HL-60 (cell line): Measurements from ENCODE around the gene XRCC4.

Source experiments
- DNase-seq, 2 experiments: peaks; one replicate each; pipeline ENCODE4 v3.0.0-alpha.2; 2010 to 2020; ENCODE audit warnings: low read depth in 1 of 2, low spot score in 1 of 2
- H3K27ac ChIP-seq: fragments of 250-450 bp; sonication (Bioruptor Pico); replicated peaks from 2 replicates; pipeline ENCODE4 v1.5.1; 2020; ENCODE audit warnings: mild to moderate bottlenecking, moderate library complexity
- H3K27me3 ChIP-seq: fragments of 250-450 bp; sonication (Bioruptor Pico); 2 replicates; pipeline ENCODE4 v1.5.1; 2021; ENCODE audit warnings: mild to moderate bottlenecking, moderate library complexity; ENCODE audit not compliant: insufficient read depth, poor library complexity, severe bottlenecking
- H3K4me3 ChIP-seq: replicated peaks from 2 replicates; pipeline ENCODE4 v1.5.1; 2011; ENCODE audit warnings: mild to moderate bottlenecking, control low read depth, low read length; ENCODE audit not compliant: insufficient read depth
- CTCF ChIP-seq: IDR thresholded peaks from one replicate; pipeline ENCODE4 v1.5.1; 2011; ENCODE audit warnings: low read length, control low read depth, inconsistent platforms; ENCODE audit not compliant: insufficient read depth
- GABPA ChIP-seq: IDR thresholded peaks from 2 replicates; pipeline ENCODE4 v1.6.1; 2012; ENCODE audit warnings: low read depth
- POLR2AphosphoS5 ChIP-seq: IDR thresholded peaks from 2 replicates; pipeline ENCODE4 v1.6.1; 2012; ENCODE audit warnings: low read depth
- REST ChIP-seq: IDR thresholded peaks from 2 replicates; pipeline ENCODE4 v1.6.1; 2012; ENCODE audit warnings: low read depth; ENCODE audit not compliant: insufficient replicate concordance
- SPI1 ChIP-seq: IDR thresholded peaks from 2 replicates; pipeline ENCODE4 v1.6.1; 2012; ENCODE audit warnings: low read depth, mild to moderate bottlenecking, borderline replicate concordance

Gene XRCC4

GRCh38 chr5:83265318-83265717, 188.0 kb downstream of the XRCC4 start:
- Histone ChIP-seq H3K27me3 (no peaks in the 10 kb centered on the region), H3K4me3 (no peak overlapping the region), H3K27ac (no peak overlapping the region)
- DNase-seq: no peak
- no peak for TF ChIP-seq SPI1
- no peak for TF ChIP-seq CTCF
- TF ChIP-seq POLR2AphosphoS5: no peak
- no peak for TF ChIP-seq REST
- TF ChIP-seq GABPA: no peak

GRCh38 chr5:83270311-83270710, 193.0 kb downstream of the XRCC4 start:
- H3K27ac ChIP-seq: no peak overlapping the region
- DNase-seq: no peak
- no peak overlapping the region for H3K4me3 ChIP-seq
- no peaks in the 10 kb centered on the region for H3K27me3 ChIP-seq
- TF ChIP-seq CTCF: no peak
- TF ChIP-seq REST: no peak
- no peak for TF ChIP-seq SPI1
- TF ChIP-seq POLR2AphosphoS5: no peak
- TF ChIP-seq GABPA: no peak

GRCh38 chr5:83277154-83277553, 199.8 kb downstream of the XRCC4 start:
- no peak for TF ChIP-seq GABPA
- no peak for TF ChIP-seq POLR2AphosphoS5
- TF ChIP-seq REST: no peak
- TF ChIP-seq SPI1: no peak
- no peak for TF ChIP-seq CTCF
- H3K27ac ChIP-seq: no peak overlapping the region
- H3K27me3 ChIP-seq: no peaks in the 10 kb centered on the region
- DNase-seq: no peak
- H3K4me3 ChIP-seq: no peak overlapping the region
